ENCODE data around the gene RCOR1. TPM values are rescaled to one million over a fixed set of nuclear protein-coding genes. Genes with fewer than 3 reads are reported as not detected.
"Not testable (repeated sequence)": the region's sequence is repeated elsewhere in the genome, so short reads cannot be mapped to it uniquely, and the experiment has no call there.

The RCOR1 gene
- polyA plus RNA-seq, 5 donors = 48.8 to 75.7 (median 65.7) TPM

GRCh38 chr14:102739190-102739469, 146.7 kb downstream of the RCOR1 start:
- no peak for DNase-seq

DNA sequence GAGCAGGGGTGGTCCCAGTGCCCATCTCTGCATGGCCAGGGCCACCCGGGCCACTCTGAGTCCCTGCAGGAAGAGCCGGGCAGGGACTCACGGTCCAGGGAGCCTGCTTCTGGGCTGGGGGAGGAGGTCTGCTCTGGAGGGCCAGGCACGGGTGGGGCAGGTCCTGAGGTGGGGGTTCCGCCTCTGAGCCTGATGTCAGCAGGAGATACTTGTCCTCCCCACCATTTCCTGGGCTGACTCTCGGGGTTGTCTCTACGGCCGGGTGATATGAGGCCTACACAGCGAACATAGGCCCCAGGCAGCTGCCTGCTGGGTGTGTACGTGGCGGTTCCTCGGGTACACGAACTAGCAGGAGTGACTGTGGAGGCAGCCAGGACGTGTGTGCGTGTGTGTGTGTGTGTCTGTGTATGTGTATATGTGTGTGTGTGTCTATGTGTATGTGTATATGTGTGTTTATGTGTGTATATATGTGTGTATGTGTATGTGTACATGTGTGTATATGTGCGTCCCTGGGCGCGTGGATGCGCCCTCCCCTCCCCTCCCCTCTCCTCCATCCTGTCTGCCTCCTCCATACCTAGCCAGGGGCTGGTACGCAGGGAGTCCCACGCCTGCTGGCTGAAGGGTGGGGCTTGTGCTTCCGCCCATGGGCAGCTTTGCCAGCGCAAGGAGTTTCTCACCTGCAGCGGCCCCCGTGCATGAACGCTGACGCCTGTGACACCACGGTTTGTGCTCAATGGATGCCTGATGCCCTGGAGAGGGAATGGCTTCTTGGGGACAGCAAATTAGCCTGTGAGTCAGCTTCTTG, 154.4 kb downstream of the RCOR1 start:
- no peak for DNase-seq

DNA sequence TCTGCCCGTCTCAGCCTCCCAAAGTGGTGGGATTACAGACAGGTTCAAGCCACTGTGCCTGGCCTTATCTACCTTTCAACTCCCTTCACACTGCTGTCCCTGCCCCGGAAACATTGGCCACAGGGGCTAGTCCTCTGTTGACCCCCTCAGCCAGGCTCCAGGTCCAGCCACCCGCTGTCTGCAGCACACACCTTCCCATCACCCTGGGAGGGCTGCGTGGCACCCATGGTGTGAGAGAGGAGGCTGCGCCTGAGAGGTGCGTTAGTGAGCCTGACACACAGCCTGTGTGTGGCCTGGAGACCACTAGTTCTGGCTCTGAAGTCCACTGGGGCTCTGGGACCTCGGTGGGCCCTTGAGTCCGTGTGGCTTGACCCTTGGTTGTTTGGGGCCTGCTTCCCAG, 156.4 kb downstream of the RCOR1 start:
- DNase-seq = no peak

- DNase-seq = no peak
Observed at GRCh38 chr14:102749393-102750305, 157.2 kb downstream of the RCOR1 start.

GRCh38 chr14:102750376-102750775, 157.9 kb downstream of the RCOR1 start:
- no peak for DNase-seq

DNA sequence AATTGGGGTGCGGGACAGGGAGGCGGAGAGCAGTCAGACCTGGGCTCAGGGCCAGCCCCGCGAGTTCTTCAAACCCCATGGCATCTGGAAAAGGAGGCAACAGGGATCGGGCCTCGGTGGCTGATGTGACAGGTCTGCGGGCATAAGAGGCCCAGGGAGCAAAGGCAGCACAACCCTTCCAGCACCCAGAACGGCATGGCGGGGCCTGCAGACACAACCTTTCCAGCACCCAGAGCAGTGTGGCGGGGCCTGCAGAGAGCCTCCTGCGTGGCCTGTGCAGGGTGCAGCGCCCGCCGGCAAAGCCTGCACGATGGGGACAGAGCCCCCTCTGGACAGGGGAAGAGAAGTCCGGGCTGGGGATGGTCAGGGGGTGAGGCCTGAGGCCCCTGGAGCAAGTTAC, 158.6 kb downstream of the RCOR1 start:
- DNase-seq = no peak

GRCh38 chr14:102752239-102752847, 159.9 kb downstream of the RCOR1 start:
- no peak for DNase-seq

DNA sequence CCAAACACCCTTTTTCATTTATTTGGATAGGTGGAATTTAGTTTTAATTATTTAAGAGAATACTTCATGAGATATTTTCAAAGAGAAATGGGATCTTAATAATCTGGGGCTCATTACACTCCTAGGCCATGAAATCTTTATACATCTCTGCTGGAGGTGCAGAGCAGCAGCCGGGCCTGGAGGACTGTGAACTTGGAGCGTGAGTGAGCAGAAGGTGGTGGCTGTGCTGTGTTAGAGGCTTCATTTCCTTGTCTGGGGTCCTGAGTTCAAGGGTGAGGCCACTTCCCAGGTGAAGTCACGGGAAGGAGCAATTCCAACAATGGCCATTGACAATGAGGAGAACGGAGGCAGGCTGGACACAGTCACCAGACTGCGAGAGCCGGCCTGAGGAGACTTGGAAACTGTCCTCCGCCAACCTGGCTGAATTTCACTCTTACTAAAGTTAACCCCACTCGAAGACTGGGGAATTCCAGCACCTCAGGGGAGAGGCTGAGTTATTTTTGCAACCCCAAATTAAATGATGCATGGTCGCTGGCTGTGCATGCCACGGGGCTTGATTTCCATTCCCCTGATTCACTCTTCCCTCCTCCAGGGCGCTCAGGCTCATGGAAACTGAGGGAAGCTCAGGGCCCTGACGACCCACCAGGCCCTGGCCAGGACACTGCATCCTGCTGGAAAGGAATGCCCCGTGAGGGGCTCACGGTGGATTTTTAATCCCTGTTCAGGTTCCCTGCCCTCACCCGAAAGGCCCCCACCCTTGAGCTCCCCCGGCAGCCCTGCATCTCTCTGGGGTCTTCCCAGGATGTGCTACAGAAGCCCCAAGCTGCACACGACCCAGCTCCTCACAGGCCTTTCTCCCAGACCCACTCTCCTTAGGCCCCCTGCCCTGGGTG, 162.2 kb downstream of the RCOR1 start:
- no peak for DNase-seq

DNA sequence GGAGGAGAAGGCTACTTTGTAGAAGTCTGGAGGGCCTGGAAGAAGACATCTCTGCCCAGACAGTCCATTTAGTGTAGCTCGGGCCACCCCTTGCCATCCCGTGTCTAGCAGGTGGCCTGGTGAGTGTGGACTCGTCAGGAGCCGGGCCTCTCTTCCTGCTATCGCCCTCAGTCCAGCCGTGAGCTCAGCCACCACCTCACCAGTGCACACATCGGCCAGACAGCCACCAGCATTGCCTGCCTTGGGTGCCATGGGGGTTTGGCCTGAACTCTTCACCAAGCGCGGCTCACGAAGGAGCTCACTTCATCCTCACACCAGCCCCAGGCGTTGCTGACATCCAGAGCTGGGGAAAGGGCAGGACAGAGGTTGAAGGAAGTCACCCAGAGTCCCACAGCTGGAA, 165.2 kb downstream of the RCOR1 start:
- DNase-seq = no peak

DNA sequence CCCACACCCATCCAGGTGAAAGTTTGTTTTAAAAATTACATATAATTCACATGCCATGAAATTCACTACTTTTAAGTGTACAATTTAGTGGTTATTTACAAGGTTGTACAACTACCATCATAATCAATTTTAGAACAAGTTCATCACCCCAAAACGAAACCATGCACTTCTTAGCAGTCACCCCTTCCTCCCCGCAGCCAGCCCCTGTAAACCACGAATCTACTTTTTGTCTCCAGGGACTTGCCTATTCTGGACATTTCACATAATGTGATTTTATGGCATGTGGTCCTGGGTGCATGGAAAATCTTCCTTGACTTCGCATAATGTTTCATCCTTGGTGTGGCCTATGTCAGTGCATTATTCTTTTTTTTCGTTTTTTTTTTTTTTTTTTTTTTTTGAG, 165.6 kb downstream of the RCOR1 start:
- DNase-seq = no peak

DNA sequence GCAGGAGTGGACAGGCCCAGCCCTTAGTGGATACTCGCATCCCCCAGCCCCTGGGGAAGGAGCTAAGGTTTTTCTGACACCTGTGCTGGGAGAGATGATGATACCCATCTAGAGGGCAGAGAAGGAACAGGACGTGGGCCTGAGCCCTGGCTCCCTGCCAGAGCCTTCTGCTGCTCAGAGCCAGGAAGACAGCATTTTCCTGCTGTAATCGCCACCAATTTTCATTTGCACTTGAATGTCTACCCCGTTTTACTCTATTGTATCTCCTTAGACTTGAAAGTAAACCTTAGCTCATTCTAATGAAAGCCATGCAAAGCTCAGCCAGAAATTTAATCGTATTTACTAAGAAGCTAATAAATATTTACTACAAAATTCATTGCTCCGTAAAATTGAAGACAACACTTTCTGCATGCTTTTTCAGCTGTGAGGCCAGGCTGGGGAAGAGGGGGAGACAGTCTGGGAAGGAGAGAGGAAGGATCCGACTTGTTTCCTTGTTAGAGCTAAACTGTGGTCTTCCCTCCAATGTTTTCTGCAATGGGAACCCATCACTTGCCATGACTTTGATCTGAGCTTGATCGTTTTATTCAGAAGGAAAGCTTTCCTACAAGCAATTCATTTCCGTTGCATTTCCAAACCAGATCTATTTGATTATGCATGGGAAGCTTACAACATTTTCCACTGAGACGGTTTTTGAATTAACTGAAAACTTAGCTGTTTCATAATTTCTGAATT, 167.2 kb downstream of the RCOR1 start:
- peak in 1 of 2 donors; percentile 18 for DNase-seq

DNA sequence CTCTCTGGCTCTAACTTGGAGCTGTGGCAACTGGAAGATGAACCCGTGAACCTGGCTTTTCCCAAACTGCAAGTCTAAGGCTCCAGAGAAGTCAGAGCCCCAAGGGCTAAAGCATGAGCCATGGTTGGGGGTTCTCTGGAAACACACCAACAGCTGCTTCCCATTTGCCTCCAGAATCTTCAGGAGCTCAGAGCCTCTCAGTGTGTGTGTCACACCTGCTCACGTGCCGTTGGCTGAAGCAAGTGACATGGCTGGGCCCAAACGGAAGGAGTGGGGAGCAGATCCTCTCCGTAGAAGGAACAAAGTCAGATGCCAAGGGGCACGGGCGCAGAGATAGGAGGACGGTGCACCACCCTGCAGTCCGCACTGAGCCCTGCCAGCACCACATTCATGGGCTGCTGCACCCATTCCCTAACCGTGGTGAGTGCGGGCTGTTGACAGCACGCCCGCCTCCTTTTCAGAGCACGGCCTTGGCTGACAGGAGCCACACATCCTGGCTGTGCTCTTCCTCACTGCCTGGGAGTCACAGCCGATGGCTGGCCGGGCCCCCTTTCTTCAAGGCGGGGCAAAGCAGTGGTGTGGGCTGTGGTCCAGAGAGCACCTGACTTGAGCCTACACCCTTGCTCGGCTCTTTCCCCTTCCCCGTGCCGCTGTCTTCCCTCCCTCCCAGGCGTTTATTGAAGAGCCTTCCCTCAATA, 168.2 kb downstream of the RCOR1 start:
- DNase-seq = no peak

DNA sequence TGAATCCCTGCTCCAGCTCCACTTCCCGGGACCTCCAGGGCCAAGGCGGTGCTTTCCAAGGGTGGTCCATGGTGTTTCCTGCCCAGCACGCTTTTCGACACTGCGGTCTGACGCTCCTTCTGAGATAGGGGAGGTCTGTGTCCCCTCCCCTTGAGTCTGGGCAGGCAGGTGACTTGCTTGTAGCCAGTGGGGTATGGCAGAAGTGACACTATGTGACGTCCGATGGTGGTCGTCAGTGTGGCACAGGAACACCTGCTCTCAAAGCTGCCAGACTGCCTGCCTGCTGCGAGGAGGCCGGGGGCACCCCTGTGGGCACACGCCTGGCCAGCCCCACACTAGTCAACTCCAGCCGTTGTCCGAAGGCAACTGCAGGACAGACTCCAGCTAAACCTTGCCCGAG, 168.8 kb downstream of the RCOR1 start:
- no peak for DNase-seq

- no peak for DNase-seq
Observed at GRCh38 chr14:102764220-102764671, 171.8 kb downstream of the RCOR1 start.

DNA sequence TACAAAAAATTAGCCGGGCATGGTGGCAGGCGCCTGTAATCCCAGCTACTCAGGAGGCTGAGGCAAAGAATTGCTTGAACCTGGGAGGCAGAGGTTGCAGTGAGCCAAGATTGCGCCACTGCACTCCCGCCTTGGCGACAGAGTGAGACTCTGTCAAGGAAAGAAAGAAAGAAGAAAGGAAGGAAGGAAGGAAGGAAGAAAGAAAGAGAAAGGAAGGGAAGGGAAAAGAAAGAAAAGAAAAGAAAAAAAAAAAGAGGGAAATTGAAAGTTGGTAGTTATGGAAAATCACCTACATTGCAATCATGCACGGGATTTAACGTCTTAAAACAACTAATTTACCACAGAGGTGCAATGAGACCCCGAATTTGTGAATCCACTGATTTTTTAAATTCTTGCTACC, 173.3 kb downstream of the RCOR1 start:
- not testable (repeated sequence) for DNase-seq

DNA sequence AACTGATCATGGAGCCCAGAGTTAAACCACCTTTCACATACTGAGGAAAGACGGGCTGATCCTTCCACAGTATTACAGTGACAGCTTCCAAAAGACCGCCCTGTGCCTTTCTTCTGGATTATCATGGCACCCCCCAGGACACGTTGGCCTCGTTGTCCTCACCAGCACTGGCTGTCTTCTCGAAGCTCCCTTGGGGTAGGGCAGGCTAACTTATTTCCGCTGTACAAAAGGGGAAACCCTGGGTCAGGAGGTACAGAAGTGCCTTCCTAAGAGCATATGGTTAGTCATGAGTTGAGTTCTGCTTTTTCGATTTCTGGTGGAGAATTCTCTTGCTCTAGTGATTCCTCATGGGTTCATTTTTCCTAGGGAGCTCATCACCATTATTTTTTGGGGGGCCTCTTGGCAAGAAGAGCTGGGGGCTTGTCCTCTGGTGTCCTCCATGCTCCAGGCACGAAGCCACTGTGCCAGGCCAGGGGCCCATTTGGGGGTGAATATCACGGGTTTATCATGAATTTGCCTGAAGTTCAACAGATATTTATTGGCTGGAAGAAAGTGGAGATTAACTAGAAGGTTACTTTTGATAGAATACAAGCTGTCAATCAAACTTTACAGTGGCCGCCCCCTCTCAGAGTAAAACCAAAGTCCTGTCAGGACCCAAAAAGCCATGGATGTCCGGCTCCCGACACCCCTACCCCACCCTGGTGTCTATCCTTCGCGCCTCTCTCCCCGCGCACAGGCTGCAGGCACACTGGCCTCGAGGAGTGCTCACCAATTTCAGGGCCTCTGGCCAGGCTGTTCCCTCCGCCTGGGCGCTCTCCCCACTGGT, 176.0 kb downstream of the RCOR1 start:
- DNase-seq = no peak

DNA sequence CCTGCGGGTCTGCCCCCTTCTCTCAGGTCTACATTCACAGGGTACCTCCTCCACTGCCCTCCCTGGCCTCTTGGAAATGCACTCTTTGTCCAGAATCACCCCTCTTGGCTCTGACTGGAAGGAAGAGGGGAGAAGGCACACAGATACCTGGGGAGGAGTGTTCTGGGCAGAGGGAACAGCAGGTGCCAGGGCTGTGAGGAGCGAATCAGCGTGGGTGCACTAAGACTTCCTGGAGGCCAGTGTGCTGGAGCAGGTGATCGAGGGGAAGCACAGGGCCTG, 176.5 kb downstream of the RCOR1 start:
- DNase-seq = no peak

DNA sequence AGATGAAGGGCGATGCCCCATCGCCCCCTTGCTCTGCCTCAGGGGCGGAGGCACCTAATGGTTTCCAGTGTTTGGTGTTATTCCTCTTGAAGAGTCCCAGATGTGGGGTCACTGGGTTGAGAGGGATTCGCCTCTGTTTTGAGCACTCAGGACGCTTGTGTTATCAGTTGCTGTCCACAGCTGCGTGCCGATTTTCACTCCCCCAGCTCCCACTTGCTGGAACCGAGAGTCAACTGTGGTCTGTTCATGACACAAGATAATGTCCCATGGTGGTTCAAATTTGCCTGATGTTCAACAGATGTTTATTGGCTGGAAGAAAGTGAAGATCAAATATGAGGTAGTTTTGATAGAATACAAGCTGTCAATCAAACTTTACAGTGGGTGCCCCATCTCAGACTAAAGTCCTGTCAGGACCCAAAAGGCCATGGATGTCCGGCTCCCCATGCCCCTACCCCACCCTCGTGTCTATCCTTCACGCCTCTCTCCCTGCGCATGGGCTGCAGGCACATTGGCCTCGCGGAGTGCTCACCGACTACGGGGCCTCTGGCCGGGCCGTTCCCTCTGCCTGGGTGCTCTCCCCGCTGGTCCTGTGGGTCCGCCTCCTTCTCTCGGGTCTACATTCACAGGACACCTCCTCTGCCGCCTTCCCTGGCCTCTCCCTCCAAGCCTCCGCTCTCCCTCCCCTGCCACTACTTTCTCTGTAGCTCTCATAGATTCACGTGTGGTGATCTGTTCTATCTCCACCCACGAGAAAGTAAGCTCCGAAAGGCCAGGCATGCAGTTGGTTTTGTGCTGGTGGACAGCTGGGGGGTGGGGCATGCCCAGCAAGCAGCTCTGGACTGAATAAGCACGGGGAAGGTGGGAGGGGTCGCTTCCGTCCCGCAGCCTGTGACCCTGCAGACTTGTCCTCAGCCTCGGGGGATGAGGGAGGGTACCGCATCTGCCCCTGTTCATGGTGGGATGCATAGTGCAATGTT, 178.0 kb downstream of the RCOR1 start:
- no peak for DNase-seq

Measured in right lung (tissue), 5 donors.